HG03520 (cell line): ENCODE results near the gene KIF21A.

ENCODE experiments used
- ATAC-seq: cut with Tn5 transposase; IDR thresholded peaks from one replicate; pipeline ENCODE4 v1.9.1; 2021; ENCODE audit warnings: mild to moderate bottlenecking, moderate library complexity; ENCODE audit not compliant: unreplicated experiment

The KIF21A gene

GRCh38 chr12:39440101-39440500 lies 2.8 kb downstream of the KIF21A start:
- ATAC-seq, result no peak

GRCh38 chr12:39435531-39435930 lies 7.4 kb downstream of the KIF21A start:
- no peak for ATAC-seq

- no peak for ATAC-seq
Measured at GRCh38 chr12:39431797-39432196, 11.1 kb downstream of the KIF21A start.

GRCh38 chr12:39431002-39431796 lies 11.7 kb downstream of the KIF21A start:
- no peak for ATAC-seq

GRCh38 chr12:39429809-39430208 lies 13.1 kb downstream of the KIF21A start:
- no peak for ATAC-seq

- ATAC-seq, result no peak
Measured at GRCh38 chr12:39427360-39427808, 15.5 kb downstream of the KIF21A start.

- ATAC-seq, result no peak
Measured at GRCh38 chr12:39426636-39427240, 16.2 kb downstream of the KIF21A start.

GRCh38 chr12:39420043-39420442 lies 22.9 kb downstream of the KIF21A start:
- ATAC-seq, result no peak

GRCh38 chr12:39419471-39419870 lies 23.4 kb downstream of the KIF21A start:
- ATAC-seq, result no peak

- ATAC-seq, result no peak
Measured at GRCh38 chr12:39417916-39418315, 25.0 kb downstream of the KIF21A start.

GRCh38 chr12:39413836-39414771 lies 28.8 kb downstream of the KIF21A start:
- no peak for ATAC-seq

GRCh38 chr12:39412210-39412609 lies 30.7 kb downstream of the KIF21A start:
- ATAC-seq, result no peak

- no peak for ATAC-seq
Measured at GRCh38 chr12:39406262-39406661, 36.7 kb downstream of the KIF21A start.

- ATAC-seq, result no peak
Measured at GRCh38 chr12:39405580-39405979, 37.3 kb downstream of the KIF21A start.

- ATAC-seq, result no peak
Measured at GRCh38 chr12:39404000-39404399, 38.9 kb downstream of the KIF21A start.

- ATAC-seq, result no peak
Measured at GRCh38 chr12:39403376-39403775, 39.5 kb downstream of the KIF21A start.

GRCh38 chr12:39402922-39403321 lies 40.0 kb downstream of the KIF21A start:
- no peak for ATAC-seq

GRCh38 chr12:39401459-39401858 lies 41.5 kb downstream of the KIF21A start:
- no peak for ATAC-seq

- ATAC-seq, result no peak
Measured at GRCh38 chr12:39395866-39396265, 47.1 kb downstream of the KIF21A start.

- ATAC-seq, result no peak
Measured at GRCh38 chr12:39393890-39394289, 49.0 kb downstream of the KIF21A start.

GRCh38 chr12:39393179-39393578 lies 49.7 kb downstream of the KIF21A start:
- ATAC-seq, result no peak
